Esophagus squamous epithelium (tissue), 5 donors: Measurements from ENCODE around the gene ANKRD35. TPM values are rescaled to one million over a fixed set of nuclear protein-coding genes. Genes with fewer than 3 reads are reported as not detected.

ENCODE experiments used
- DNase-seq: peaks from one replicate; lab custom pipeline; 2025; lab: John Stamatoyannopoulos, UW
- H3K27ac ChIP-seq, 4 donors: fragments of 200-600 bp; sonication (generic); one replicate each; pipeline ENCODE4 v1.5.1; 2016 to 2019; ENCODE audit warnings: mild to moderate bottlenecking in 1 of 4
- H3K27me3 ChIP-seq, 4 donors: fragments of 200-600 bp; sonication (generic); 1 replicate in 3 of 4; 2 replicates in 1 of 4; pipeline versions ENCODE4 v1.5.1 to v1.6.0; 2017 to 2021; ENCODE audit warnings: antibody characterized with exemption in 1 of 4
- H3K36me3 ChIP-seq, 3 donors: fragments of 200-600 bp; sonication (generic); one replicate each; pipeline ENCODE4 v1.5.1; 2016 to 2019
- H3K4me1 ChIP-seq, 3 donors: fragments of 200-600 bp; sonication (generic); one replicate each; pipeline ENCODE4 v1.5.1; 2017 to 2019
- H3K4me3 ChIP-seq, 4 donors: fragments of 200-600 bp; sonication (generic); 1 replicate in 3 of 4; 2 replicates in 1 of 4; pipeline ENCODE4 v1.5.1; 2016 to 2019; ENCODE audit warnings: mild to moderate bottlenecking in 2 of 4, moderate library complexity in 1 of 4
- H3K9me3 ChIP-seq, 3 donors: fragments of 200-600 bp; sonication (generic); one replicate each; pipeline ENCODE4 v1.5.1; 2016 to 2019
- POLR2A ChIP-seq, 4 donors: fragments of 450-650 bp; IDR thresholded peaks; one replicate each; pipeline ENCODE4 v1.6.1; 2017; ENCODE audit warnings: antibody characterized with exemption in 4 of 4, mild to moderate bottlenecking in 4 of 4, moderate library complexity in 3 of 4
- WGBS, 2 donors: methylation state at CpG; one replicate each; pipeline ENCODE4 v1.1.5; 2018; 5-methylcytosine and 5-hydroxymethylcytosine counted together
- intact Hi-C: fragments of 100-400 bp; cut with DNase I; formaldehyde crosslinking; loops from one replicate; pipeline ENCODE4 v1.15.0; 2022
- total RNA-seq, 4 donors: library from RNA; depleted of rRNA; stranded (reverse); fragments of >200 nt; gene quantifications; one replicate each; pipeline ENCODE4 v1.1.0, GENCODE V29; 2016
- TF ChIP-seq, protein P1 (sequence below), 6 experiments: fragments of 450-650 bp in 4 of 6; fragments of 200-600 bp in 2 of 6; sonication (generic) in 2 of 6; IDR thresholded peaks; one replicate each; pipeline ENCODE4 v1.5.1; 2016 to 2019; ENCODE audit warnings: antibody characterized with exemption in 6 of 6, mild to moderate bottlenecking in 4 of 6, moderate library complexity in 4 of 6
- donor health status: DM: yes; HTN: yes; CAD: no.

The ANKRD35 gene
- total RNA-seq, 4 donors from 2014 or later: 9.0 to 22.4 (median 10.9) TPM

DNA sequence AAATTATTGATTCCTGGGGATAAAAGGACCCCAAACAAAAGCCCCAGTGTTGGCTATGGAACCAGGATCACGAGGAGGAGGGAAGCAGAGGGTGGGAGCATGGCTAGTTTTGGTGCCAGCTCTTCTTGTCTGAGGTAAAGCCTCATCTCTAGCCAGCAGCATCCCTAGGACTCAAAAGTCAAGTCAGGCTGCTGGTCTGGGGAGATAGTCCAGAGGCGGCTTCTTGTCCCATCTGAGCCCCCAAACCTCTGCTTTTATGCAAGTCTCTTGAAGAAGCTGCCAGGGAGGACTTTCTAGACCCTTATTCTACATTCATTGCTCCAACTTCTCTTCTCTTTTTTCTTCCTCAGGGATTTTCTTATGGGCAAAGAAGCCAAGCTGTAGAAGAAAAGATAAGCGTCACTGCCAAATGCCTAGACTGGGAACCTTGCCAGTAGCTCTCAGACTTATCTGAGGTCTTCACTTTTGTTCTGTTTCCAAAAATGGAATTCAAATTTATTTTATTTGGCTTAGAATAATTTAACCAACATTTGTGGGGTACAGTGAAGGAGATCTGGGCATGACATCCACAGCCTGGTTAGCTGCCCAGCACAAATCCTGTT is 6.9 kb upstream of the ANKRD35 start:
- Histone ChIP-seq H3K36me3 (no peaks in the 10 kb centered on the region), H3K27me3 (no peaks in the 10 kb centered on the region), H3K4me3 (peak overlapping the region in 2 of 4 donors; percentile 23 to 32), H3K27ac (peak overlapping the region; percentile 80 to 93 (median 90)), H3K9me3 (no peaks in the 10 kb centered on the region), H3K4me1 (peaks cover 20 to 39% (median 20%) of the 10 kb centered on the region in 3 donors)
- intact Hi-C loops: no loop called here
- no peak for TF ChIP-seq POLR2A (IDR thresholded peaks at IDR 0.05)
- TF ChIP-seq, protein P1, sequence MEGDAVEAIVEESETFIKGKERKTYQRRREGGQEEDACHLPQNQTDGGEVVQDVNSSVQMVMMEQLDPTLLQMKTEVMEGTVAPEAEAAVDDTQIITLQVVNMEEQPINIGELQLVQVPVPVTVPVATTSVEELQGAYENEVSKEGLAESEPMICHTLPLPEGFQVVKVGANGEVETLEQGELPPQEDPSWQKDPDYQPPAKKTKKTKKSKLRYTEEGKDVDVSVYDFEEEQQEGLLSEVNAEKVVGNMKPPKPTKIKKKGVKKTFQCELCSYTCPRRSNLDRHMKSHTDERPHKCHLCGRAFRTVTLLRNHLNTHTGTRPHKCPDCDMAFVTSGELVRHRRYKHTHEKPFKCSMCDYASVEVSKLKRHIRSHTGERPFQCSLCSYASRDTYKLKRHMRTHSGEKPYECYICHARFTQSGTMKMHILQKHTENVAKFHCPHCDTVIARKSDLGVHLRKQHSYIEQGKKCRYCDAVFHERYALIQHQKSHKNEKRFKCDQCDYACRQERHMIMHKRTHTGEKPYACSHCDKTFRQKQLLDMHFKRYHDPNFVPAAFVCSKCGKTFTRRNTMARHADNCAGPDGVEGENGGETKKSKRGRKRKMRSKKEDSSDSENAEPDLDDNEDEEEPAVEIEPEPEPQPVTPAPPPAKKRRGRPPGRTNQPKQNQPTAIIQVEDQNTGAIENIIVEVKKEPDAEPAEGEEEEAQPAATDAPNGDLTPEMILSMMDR (IDR thresholded peaks at IDR 0.05): no peak
- no peak for DNase-seq
- 29 to 46% methylated on average over 3 of the region's 3 CpGs for WGBS, 2 donors

DNA sequence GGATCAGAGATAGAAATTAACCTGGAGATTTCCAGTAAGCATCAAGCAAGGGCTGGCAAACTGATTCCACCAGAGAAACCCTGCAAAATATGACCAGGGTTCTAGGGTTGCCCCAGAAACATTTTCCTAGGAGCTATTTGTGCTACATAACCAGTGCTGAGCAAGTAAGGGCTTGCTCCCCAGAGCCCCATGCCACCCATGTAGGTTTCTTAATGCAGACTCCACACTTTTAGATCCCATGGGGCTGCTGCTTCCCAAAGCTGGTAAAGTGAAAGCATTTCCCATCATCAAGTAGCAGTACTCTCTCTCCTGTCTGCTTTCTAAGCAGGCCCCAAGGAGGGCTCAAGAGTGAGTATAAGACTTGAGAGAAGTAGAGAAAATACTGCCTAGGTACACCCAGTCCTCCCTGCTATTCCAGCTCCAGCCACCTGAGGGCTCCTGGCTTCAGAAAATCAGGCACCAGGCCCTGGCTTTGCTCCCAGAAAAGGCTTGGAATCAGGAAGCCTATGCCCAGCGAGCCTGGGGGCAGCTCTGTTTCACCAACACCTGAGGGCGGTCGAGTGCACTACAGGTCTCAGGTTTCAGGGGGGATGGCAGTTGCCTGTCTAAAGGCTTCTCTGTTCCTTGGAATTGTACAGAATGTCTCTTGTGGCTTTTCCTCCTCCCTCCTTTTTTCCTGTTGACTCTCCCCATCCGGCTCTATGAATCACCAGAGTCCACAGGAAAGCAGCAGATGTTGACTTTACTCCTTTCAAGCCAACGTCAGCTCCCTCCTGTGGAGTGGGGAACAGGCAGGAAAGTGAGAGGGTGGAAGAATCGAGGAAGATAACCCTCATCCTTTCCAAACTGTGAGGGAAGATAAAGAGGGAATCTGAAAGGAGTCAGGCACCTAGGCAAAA is 6.2 kb upstream of the ANKRD35 start:
- peaks cover 20 to 47% (median 20%) of the 10 kb centered on the region in 3 donors for H3K4me1 ChIP-seq

DNA sequence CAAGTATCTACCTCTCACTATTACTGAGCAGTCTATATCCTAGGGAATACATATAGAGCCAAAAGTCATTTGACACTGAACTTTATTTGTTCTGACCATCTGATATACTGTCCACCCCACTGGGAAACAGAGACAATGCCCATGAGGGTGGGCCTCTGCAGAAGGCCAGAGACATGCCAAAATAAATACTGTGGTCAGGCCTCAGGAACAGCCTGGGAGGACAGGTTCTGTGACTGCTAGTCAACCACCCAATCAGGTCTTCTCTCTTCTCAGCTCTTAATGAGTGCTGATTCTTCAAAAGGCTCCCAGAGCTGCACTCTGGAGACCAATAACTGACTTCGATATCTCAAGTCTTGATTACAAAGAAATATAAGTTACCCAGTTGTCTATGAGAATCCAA is 5.5 kb upstream of the ANKRD35 start:
- intact Hi-C loops: no loop called here

More for the DNA sequence above, 6.2 kb upstream of the ANKRD35 start:
- intact Hi-C loops: no loop called here
- DNase-seq: no peak
- Histone ChIP-seq H3K36me3 (no peaks in the 10 kb centered on the region), H3K4me3 (peak overlapping the region in 3 of 4 donors; percentile 7 to 32 (median 23)), H3K9me3 (no peaks in the 10 kb centered on the region), H3K27me3 (no peaks in the 10 kb centered on the region), H3K27ac (peak overlapping the region; percentile 80 to 93 (median 90))
- 3 to 4% methylated on average over 2 to 4 of the region's 6 CpGs for WGBS, 2 donors
- TF ChIP-seq POLR2A (IDR thresholded peaks at IDR 0.05): peak in 1 of 4 donors; percentile 27
- TF ChIP-seq, protein P1 (IDR thresholded peaks at IDR 0.05): peak; percentile 89 to 97 (median 94)

DNA sequence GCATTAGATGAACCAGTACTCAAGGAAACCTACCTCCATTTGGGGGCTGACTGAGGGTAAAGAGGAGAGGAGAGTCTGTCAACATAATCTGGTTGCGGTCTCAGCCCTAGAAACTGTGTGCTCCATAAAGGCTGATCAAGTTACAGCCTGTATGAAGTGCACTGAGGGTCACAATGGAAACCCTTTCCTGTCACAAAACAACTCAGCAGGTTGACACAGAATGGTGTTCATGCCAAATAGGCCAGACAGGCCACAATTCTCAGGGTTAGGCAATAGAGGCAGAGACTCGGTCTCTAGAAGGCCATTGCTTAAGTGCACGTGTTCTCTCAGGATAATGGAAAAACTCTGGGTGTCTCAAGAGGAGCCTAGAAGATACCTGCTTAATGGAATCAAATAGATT is 4.1 kb upstream of the ANKRD35 start:
- TF ChIP-seq POLR2A (IDR thresholded peaks at IDR 0.05): no peak
- TF ChIP-seq, protein P1 (IDR thresholded peaks at IDR 0.05): no peak
- H3K36me3 ChIP-seq: no peaks in the 10 kb centered on the region
- peaks cover 26 to 67% (median 30%) of the 10 kb centered on the region in 3 donors for H3K4me1 ChIP-seq
- H3K27me3 ChIP-seq: no peaks in the 10 kb centered on the region
- WGBS, 2 donors: 74 to 79% methylated on average over 3 of the region's 3 CpGs
- H3K27ac ChIP-seq: peak overlapping the region in 2 of 4 donors; percentile 34 to 92
- H3K9me3 ChIP-seq: no peaks in the 10 kb centered on the region
- H3K4me3 ChIP-seq: no peak overlapping the region
- DNase-seq: no peak
- intact Hi-C loops: no loop called here

More for the DNA sequence above, 5.5 kb upstream of the ANKRD35 start:
- TF ChIP-seq POLR2A (IDR thresholded peaks at IDR 0.05): no peak
- TF ChIP-seq, protein P1 (IDR thresholded peaks at IDR 0.05): no peak
- H3K36me3 ChIP-seq: no peaks in the 10 kb centered on the region
- H3K27ac ChIP-seq: peak overlapping the region; percentile 80 to 93 (median 90)
- no peaks in the 10 kb centered on the region for H3K9me3 ChIP-seq
- peak overlapping the region in 1 of 4 donors; percentile 32 for H3K4me3 ChIP-seq
- peaks cover 20 to 54% (median 25%) of the 10 kb centered on the region in 3 donors for H3K4me1 ChIP-seq
- no peaks in the 10 kb centered on the region for H3K27me3 ChIP-seq
- DNase-seq: no peak
- 29 to 30% methylated on average over 1 of the region's 1 CpG for WGBS, 2 donors

DNA sequence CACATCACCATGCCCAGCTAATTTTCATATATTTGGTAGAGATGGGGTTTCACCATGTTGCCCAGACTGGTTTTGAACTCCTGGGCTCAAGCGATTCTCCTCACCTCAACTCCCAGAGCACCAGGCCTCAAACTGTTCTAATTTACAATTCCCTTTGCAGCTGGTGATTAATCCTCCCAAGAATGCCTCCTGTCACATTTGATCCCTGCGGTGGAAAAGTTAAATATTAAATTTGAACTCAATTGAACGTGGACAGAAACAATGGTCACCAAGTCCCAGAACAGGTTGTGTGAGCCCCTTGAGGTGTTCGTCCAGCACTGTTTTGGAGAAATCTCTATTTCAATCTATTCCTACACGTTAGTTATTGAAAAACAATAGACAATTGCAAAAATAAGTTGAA is 2.0 kb upstream of the ANKRD35 start:
- H3K4me3 ChIP-seq: no peak overlapping the region
- H3K36me3 ChIP-seq: no peaks in the 10 kb centered on the region
- 71 to 73% methylated on average over 5 of the region's 5 CpGs for WGBS, 2 donors
- no peak for DNase-seq
- no peak overlapping the region for H3K27ac ChIP-seq
- TF ChIP-seq, protein P1 (IDR thresholded peaks at IDR 0.05): no peak
- TF ChIP-seq POLR2A (IDR thresholded peaks at IDR 0.05): no peak
- H3K9me3 ChIP-seq: no peaks in the 10 kb centered on the region
- no peaks in the 10 kb centered on the region for H3K27me3 ChIP-seq
- intact Hi-C loops: no loop called here
- peaks cover 26 to 67% (median 26%) of the 10 kb centered on the region in 3 donors for H3K4me1 ChIP-seq
